Astrocyte (in vitro differentiated cells and primary cell): ENCODE results near the gene CCNYL1.

Source experiments
- EZH2 ChIP-seq: IDR thresholded peaks from 2 replicates; pipeline ENCODE4 v1.6.1; 2012; ENCODE audit warnings: mild to moderate bottlenecking, low read length, inconsistent platforms; ENCODE audit not compliant: insufficient read depth
- TF ChIP-seq, protein P1 (sequence below): IDR thresholded peaks from 2 replicates; pipeline ENCODE4 v1.5.1; 2011; ENCODE audit warnings: low read depth, mild to moderate bottlenecking, inconsistent platforms, low read length, moderate library complexity; ENCODE audit not compliant: insufficient read depth

DNA sequence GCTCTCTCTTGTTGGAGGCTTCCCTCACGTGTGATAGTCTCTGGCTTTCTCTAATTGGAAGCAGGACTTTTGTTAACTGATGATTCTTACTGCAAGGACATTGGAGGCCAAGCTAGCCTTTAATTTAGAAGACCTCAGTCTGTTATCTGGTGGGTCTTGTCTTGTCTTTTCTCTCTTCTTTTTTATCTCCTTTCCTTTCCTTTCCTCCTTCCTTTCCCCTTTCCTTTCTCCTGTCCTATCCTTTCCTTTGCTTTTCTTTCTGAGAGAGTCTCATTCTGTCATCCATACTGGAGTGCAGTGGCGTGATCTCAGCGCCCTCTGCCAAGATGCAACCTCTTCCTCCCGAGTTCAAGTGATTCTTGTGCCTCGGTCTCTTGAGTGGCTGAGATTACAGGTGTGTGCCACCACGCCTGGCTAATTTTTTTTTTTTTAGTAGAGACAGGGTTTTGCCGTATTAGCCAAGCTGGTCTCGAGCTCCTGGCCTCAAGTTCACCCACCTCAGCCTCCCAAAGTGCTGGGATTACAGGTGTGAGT is 18.1 kb downstream of the CCNYL1 start:
- TF ChIP-seq, protein P1, sequence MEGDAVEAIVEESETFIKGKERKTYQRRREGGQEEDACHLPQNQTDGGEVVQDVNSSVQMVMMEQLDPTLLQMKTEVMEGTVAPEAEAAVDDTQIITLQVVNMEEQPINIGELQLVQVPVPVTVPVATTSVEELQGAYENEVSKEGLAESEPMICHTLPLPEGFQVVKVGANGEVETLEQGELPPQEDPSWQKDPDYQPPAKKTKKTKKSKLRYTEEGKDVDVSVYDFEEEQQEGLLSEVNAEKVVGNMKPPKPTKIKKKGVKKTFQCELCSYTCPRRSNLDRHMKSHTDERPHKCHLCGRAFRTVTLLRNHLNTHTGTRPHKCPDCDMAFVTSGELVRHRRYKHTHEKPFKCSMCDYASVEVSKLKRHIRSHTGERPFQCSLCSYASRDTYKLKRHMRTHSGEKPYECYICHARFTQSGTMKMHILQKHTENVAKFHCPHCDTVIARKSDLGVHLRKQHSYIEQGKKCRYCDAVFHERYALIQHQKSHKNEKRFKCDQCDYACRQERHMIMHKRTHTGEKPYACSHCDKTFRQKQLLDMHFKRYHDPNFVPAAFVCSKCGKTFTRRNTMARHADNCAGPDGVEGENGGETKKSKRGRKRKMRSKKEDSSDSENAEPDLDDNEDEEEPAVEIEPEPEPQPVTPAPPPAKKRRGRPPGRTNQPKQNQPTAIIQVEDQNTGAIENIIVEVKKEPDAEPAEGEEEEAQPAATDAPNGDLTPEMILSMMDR, result no peak
- TF ChIP-seq EZH2, result no peak
